Mesodermal cell (in vitro differentiated cells): ENCODE results near the gene CR1.
"Not testable (repeated sequence)": the region's sequence is repeated elsewhere in the genome, so short reads cannot be mapped to it uniquely, and the experiment has no call there.

Source experiments
- H3K27ac ChIP-seq: 2 replicates; pipeline ENCODE4 v1.7.0; 2013; ENCODE audit warnings: mild to moderate bottlenecking, low read depth, low read length, moderate library complexity; ENCODE audit not compliant: severe bottlenecking
- H3K36me3 ChIP-seq: 2 replicates; pipeline ENCODE4 v1.7.1; 2013; ENCODE audit warnings: mild to moderate bottlenecking, low read length, moderate library complexity; ENCODE audit not compliant: control insufficient read depth, insufficient read depth
- H3K4me1 ChIP-seq: one replicate; pipeline ENCODE4 v1.7.1; 2013; ENCODE audit warnings: mild to moderate bottlenecking, low read length; ENCODE audit not compliant: insufficient read depth, control insufficient read depth, poor library complexity, severe bottlenecking
- H3K4me3 ChIP-seq: 2 replicates; pipeline ENCODE4 v1.7.0; 2013; ENCODE audit warnings: low read length, control low read depth, mild to moderate bottlenecking; ENCODE audit not compliant: insufficient read depth, poor library complexity, severe bottlenecking; ENCODE audit errors: extremely low read depth
- H3K9me3 ChIP-seq: 2 replicates; pipeline ENCODE4 v1.7.1; 2013; ENCODE audit warnings: mild to moderate bottlenecking, low read length, moderate library complexity; ENCODE audit not compliant: control insufficient read depth
- WGBS, 2 experiments: methylation state at CpG; one replicate each; pipeline ENCODE4 v1.1.5; 2013; ENCODE audit warnings: missing lambda C conversion rate in 2 of 2; ENCODE audit not compliant: insufficient coverage in 2 of 2; 5-methylcytosine and 5-hydroxymethylcytosine counted together

Gene CR1

DNA sequence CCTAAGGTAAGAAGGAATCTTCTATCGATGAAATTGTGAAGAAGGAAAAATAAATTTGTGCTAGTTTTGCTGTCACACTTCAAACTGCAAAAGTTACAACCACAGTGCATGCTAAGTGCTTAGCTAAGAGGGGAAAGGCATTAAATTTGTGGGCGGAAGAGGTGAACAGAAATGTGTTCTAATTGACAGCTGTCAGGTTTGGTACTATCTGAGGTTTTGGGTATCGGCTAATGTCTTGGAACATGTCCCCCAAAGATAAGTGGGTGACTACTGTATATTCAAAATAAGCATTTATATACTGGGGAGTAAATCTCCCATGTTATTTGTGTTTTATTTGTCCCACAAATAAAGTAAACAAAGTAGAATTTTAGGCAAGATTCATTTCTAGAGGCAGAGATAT, 8.0 kb downstream of the CR1 start:
- no peaks in the 10 kb centered on the region for H3K4me1 ChIP-seq
- no peak overlapping the region for H3K27ac ChIP-seq
- WGBS, 2 experiments: 73 to 100% methylated on average over 2 to 3 of the region's 3 CpGs
- no peak overlapping the region for H3K4me3 ChIP-seq
- H3K36me3 ChIP-seq: no peaks in the 10 kb centered on the region
- no peaks in the 10 kb centered on the region for H3K9me3 ChIP-seq

DNA sequence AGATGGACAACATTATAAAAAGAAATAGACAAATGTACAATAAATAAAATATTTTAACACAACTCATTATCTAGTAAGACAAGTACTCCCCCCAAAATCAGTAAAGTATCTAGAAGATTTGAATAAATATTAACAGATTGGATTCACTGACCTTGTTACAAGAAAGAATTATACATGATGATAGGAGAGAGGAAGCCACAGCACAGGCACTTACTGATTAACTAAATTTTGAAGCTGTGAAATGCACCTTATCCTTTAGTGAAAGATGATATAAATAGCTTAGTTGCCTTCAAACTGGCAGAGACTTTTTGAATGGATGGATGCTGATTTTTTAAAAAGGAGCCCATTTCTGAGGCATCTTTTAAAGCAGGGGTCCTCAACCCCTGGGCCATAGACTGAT, 8.5 kb downstream of the CR1 start:
- Histone ChIP-seq H3K27ac (no peak overlapping the region), H3K9me3 (no peaks in the 10 kb centered on the region), H3K36me3 (no peaks in the 10 kb centered on the region), H3K4me3 (no peak overlapping the region), H3K4me1 (no peaks in the 10 kb centered on the region)

DNA sequence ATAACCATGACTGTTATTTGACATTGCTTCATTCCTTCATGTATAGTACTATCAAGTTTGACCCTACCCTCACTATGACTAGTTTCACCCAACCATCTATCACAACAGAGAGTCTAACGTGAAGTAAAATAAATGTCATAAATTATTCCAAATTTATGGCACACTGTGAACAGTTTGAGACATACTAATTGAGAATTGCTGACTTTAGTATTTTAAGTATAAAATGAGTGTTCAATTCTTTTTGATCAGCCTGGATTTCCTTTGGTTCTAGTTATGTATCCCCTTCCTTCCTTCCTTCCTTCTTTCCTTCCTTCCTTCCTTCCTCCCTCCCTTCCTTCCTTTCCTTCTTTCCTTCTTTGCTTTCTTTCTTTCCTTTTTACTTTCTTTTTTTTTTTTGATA, 14.5 kb downstream of the CR1 start:
- WGBS, 2 experiments: no CpG with 5 or more reads among the region's 1 CpG
- Histone ChIP-seq H3K4me1 (no peaks in the 10 kb centered on the region), H3K4me3 (no peak overlapping the region), H3K27ac (no peak overlapping the region), H3K36me3 (no peaks in the 10 kb centered on the region), H3K9me3 (no peaks in the 10 kb centered on the region)

DNA sequence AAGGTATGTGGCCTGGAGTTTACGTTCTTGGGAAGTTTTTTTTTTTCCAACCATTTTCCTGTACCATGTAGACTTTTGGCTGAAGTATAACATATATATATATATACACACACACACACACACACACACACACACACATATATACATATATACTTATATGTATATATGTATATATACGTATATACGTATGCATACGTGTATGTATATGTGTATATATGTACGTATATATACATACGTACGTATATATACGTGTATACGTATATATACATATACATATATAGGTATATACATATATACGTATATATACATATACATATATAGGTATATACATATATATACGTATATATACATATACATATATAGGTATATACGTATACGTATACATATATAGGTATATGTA, 18.9 kb downstream of the CR1 start:
- Histone ChIP-seq H3K27ac (no peak overlapping the region), H3K4me3 (no peak overlapping the region), H3K9me3 (no peaks in the 10 kb centered on the region), H3K36me3 (no peaks in the 10 kb centered on the region), H3K4me1 (no peaks in the 10 kb centered on the region)
- WGBS, 2 experiments: no CpG with 5 or more reads among the region's 13 CpGs

DNA sequence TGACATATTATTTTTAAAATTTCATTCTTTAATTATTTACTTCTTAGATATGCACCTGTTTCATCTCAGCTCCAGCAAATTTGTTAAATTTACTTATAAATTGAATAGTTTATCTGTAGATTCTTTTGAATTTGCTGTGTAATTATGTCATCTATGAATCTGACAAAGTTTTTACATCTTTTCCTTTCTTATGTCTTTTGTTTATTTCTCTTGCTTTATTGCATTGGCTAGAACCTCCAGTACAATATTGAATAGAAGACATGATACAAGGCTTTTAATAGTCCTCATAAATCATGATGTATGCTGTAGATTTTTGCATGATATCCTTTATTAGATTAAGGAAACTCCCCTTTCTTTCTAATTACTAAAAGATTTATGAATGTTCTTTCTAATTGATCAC, 20.8 kb downstream of the CR1 start:
- no peak overlapping the region for H3K27ac ChIP-seq
- H3K4me1 ChIP-seq: no peaks in the 10 kb centered on the region
- no peaks in the 10 kb centered on the region for H3K9me3 ChIP-seq
- no peak overlapping the region for H3K4me3 ChIP-seq
- no peaks in the 10 kb centered on the region for H3K36me3 ChIP-seq

DNA sequence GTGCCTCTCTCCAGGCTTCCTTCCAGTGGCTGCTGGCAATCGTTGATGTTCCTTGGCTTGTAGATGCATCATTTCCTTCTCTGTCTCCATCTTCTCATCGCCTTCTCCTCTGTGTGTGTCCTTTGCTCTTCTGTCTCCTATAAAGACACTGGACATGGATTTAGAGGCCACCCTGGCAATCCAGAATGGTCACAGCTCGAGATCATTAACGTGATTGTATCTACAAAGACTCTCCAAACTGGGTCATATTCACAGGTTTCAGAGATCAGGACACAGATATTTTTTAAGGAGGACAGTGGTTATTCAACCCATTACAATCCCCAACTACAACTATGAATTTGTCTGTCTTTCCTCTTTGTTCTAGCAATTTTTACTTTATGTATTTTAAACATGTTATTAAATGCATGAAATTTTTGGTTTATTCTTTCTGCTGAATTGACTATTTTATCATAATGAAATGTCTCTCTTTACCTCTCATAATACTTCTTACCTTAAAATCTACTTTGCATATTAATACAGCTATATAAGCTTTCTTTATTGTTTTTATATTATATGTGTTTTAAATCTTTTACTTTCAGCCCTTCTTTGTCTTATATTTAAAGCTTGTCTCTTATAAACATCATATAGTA, 22.8 kb downstream of the CR1 start:
- H3K36me3 ChIP-seq: no peaks in the 10 kb centered on the region
- H3K9me3 ChIP-seq: no peaks in the 10 kb centered on the region
- H3K4me3 ChIP-seq: no peak overlapping the region
- WGBS, 2 experiments: 84 to 90% methylated on average over 3 of the region's 4 CpGs
- no peaks in the 10 kb centered on the region for H3K4me1 ChIP-seq
- no peak overlapping the region for H3K27ac ChIP-seq

DNA sequence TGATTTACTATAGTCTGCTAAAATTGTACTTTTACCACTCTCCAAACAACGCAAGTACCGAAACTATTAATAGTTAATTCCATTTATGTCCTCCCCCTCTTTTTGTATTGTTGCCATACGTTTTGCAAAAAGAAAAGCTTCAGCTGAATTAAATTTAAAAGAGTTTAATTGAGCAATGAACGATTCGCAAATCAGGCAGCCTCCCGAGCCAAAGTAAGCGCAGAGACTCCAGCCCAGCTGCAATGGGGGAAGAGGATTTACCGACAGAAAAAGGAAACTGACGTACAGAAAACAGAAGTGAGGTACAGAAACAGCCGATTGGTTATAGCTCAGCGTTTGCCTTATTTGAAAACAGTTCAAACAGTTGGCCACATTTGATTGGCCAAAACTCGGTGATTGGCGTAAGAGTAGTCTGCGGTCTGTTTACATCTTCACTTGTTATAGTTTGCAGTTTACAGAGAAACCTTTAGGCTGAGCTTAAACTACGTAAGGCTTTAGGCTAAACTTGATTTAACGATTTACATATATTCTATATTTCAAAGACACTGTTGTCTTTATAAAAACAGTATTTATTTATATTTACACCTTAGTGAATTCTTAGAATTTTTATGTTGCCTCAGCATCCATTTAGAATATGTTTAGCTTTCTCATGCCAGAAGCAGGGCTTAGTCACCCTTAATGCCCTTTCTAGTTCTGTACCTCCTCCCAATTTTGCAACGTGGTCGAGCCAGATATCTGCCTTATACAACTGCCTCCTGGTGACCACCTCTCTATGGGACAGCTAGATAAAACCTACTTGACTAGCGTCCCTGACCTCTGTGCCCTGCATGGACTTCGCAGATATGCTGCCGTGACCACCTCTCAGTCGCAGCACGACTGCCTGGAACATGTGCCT, 23.8 kb downstream of the CR1 start:
- no peaks in the 10 kb centered on the region for H3K36me3 ChIP-seq
- no peak overlapping the region for H3K4me3 ChIP-seq
- no peaks in the 10 kb centered on the region for H3K9me3 ChIP-seq
- H3K4me1 ChIP-seq: no peaks in the 10 kb centered on the region
- H3K27ac ChIP-seq: no peak overlapping the region
- WGBS, 2 experiments: 92% methylated on average over 14 to 18 of the region's 23 CpGs

DNA sequence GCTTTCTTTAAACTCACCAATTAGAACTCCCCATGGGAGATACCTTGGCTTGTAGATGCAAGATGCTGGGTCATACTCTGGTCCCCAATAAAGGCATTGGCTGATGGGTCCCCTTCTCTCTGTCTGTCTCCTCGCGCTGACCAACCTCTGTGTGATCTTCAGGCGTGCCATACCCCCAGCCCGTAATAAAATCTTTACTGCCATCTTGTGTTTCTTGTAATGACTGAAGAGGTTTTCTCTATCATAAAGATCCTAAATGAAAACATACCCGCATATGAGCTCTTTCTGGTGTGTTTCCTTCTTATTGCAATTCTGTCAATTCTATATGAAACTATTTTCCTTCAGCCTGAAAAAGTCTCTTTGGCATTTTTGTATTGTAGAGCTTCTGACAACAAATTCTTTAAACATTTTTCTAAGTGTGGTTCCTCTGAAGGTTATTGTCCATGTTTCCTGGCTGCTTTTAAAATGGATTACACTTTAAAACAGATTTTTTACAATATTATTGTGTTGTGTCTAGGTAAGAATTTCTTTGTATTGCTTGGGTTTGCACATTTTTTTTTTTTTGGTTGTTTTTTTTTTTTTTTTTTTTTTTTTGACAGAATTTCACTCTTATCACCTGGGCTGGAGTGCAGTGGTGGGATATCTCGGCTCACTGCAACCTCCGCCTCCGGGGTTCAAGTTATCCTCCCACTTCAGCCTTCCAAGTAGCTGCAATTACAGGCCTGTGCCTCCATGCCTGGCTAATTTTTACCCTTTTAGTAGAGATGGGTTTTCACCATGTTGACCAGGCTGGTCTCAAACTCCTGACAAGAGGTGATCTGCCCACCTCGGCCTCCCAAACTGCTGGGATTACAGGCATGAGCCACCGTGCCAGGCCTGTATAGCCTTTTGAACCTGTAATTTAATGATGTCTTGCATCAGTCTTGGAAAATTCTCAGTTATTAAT, 24.7 kb downstream of the CR1 start:
- not testable (repeated sequence) for H3K4me3 ChIP-seq, H3K36me3 ChIP-seq, H3K27ac ChIP-seq, H3K9me3 ChIP-seq, H3K4me1 ChIP-seq
- 87 to 97% methylated on average over 3 to 5 of the region's 10 CpGs for WGBS, 2 experiments

DNA sequence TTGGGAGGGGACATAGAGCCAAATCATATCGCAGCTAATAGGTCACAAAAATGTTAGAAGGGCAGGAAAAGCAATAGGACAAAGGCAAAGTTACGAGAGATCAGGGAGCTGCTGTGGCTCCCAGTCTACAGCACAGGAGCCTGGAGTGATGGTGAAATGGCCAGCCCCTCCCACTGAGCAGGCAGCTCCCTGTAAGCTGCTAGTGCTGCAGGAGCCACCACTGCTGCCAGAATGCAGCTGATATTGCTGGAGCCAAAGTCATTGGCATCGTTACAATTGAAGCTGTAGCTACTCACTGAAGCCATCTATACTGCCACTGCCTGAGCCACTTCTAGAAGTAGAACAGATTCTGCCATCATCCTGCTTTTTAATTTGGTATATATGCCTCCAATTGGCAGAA, 29.3 kb downstream of the CR1 start:
- H3K9me3 ChIP-seq, H3K36me3 ChIP-seq, H3K27ac ChIP-seq, H3K4me1 ChIP-seq, H3K4me3 ChIP-seq: not testable (repeated sequence)
- WGBS, 2 experiments: no CpG with 5 or more reads among the region's 3 CpGs

DNA sequence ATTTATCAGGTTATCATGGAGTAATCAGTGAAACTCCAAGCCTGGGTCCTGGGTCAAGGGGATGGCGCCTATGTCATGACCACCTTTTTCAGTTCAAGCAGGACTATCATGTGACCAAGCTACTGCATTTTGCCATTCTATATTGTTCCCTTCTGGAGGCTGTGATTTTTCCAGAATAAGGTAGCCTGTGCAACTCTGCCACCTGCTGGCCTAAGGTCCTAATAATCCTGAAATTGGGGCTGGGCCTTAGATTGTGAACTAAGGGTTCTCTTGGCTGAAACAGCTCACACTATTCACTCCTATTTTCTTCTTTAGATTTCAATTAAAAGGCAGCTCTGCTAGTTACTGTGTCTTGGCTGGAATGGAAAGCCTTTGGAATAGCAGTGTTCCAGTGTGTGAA, 32.4 kb downstream of the CR1 start:
- not testable (repeated sequence) for H3K9me3 ChIP-seq, H3K4me3 ChIP-seq, H3K36me3 ChIP-seq, H3K4me1 ChIP-seq, H3K27ac ChIP-seq
- WGBS, 2 experiments: no CpG with 5 or more reads among the region's 1 CpG
